Cerebellar cortex (tissue), 1 donor: ENCODE results near the gene NPC1L1.
"Not testable (repeated sequence)": the region's sequence is repeated elsewhere in the genome, so short reads cannot be mapped to it uniquely, and the experiment has no call there.

Source experiments
- DNase-seq: peaks from one replicate; pipeline ENCODE4 v3.0.0-alpha.2; 2015; ENCODE audit warnings: low spot score

The NPC1L1 gene

DNA sequence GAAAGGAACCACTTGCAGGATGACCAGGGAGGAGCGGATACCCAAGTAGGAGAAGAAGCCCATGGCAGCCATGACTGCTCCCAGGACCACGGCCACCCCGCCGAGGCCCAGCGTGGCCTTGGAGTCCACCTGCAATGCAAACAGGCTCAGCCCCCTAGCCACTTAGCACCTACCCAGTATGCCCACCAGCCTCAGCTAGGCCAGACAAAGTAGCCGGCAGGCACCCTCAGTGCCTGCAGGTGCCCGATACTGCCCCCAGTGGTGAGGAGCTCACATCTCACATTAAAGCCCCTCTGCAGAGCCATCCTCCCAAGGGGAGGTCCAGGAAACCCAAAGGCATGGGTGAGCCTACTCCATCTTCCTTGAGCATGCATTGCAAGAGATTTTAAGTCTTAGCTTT, 6.6 kb downstream of the NPC1L1 start:
- DNase-seq: peak; percentile 29

DNA sequence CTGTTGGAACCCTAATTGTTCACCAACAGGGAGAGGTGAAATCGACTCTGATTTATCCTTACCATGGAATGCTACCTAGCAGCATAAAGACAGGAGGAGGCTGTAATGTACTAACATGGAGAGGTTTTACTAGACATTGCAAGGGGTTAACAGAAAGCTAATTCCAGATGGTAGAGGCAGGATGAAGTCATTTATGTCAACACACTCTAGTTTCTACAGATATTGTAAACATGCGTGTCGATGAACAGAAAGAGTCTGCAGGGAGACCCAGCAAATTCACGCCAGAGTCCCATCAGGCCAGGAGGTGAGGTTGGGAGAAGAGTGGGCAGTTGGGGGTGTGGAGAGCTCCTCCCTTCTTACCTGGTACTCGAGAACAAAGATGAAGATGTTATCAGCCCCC, 7.0 kb downstream of the NPC1L1 start:
- no peak for DNase-seq

DNA sequence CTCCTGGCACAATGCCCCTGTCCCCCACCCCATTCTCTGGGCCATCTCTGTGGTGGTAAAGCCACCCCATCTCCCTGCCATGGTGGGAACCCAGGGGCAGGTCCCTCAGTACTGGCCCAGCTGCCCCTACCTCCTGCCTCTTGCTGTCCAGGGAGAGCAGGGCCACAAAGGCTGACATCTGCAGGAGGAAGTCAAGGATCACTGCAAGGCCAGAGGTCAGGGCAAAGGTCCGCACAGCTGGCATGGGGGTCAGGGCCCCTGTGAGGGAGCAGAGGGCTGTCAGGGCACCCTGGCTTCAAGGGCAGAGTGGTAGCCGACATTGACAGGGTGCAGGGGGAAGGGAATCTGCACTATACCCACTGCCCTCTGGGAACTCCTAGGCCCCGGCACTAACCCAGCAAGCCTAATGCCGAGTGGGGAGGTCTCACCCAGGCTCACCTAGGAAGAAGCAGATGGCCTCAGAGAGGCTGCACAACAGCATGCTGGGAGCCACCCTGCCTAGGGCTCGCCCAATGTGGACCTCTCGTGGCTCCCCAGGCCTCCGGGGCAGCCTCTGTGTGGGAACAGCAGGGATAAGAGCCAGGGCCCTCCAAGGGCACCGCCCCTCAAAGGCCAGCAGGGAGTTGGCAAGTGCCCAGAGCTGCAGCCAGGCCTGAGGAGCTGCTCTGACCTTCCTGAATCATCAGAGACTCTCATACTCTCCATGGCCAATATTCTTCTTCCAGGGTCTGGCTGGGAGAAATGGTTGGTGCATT, 7.7 kb downstream of the NPC1L1 start:
- DNase-seq: no peak

DNA sequence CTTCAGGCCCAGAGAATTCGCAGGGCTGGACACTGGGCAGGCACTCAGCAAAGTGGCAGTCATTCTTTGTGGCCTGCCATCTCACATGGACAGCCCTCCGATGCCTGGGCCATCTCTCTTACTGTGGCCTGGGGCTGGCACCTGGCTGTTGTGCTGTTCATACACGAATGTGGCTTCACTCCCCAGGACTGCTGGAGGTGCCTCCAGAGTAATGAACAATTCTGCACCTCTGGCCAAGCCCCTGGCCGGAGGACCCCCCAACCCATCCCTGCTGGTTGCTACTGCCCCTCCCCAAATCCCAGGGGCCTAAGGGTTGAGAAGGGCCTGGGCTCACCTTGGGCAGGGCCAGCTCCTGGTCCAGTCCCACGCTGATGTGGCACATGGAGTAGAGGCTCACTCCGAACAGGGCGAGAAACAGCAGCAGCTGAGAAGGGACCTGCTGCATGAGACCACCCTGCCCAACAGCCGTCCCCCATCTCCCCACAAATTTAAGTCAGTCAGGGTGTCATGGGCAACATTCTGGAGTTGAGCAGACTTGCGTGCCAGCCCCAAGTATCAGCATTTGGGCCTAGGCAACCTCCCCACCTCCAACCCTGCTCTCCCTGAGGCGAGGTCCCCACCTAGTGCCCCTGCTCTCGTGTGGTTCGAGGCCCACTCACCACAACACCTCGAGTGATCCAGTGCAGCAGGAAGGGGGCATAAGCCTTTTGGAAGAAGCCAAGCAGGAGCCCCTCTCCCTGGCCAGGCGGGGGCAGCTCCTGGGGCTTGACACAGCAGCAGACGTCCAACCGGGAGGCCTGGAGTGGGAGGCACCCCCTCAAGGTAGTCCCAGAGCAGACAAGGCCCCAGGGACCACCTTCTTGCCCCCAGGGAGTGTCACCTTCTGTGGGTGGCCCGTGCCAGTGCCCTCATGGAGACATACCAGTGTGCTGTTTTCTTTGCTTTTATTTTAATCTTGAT, 9.4 kb downstream of the NPC1L1 start:
- DNase-seq: no peak

DNA sequence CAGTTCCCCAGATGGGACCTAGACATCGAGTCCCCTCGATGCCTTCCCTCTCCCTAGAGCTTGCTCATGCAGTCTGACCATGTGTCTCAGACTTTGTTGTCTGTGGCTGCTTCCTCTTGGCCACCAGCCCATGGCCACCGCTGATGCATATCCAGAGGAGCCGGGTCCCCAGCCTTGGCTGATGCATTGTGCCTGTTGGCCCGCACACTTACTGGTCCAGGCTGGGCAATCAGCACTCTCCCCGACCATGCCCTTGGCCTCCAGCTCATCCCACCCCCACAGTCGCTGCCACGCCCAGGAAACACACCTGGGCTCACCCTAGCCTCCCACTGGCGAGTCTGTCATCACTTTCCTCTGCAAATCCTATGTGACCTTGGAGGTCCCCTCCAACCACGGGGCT, 10.1 kb downstream of the NPC1L1 start:
- no peak for DNase-seq

DNA sequence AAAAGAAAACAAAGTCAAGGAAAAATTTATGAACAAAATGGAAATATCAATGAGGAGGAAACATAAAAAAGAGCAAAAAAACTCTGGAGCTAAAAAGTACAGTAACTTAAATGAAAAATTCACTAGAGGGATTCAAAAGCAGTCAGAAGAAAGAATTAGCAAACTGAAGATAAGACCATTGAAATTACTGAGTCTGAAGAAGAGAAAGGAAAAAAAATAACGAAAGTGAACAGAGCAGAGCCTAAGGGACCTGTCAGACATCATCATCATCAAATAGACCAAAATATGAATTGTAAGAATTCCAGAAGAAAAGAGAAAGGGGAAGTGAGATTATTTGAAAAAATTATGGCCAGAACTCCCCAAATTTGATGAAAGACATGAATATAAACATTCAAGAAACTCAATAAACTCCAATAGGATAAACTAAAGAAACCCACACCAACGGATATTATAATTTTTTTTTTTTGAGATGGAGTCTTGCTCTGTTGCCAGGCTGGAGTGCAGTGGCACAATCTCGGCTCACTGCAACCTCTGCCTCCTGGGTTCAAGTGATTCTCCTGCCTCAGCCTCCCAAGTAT, 16.2 kb downstream of the NPC1L1 start:
- DNase-seq: no peak

DNA sequence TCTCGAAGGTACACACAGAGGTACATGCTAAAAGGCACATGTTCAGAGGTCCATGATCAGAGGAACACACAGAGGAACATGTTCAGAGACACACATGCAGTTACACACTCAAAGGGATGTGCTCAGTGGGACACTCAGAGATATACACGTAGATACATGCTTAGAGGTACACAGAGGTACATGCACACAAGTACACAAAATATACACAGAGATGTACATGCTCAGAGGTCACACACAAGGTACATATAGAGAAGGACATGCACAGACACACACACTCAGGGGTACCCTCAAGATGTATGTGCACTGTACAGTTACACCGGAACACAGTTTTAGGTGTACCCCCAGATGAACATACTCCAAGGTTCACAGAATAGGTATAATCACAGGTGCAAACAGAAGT, 18.8 kb downstream of the NPC1L1 start:
- DNase-seq: no peak

DNA sequence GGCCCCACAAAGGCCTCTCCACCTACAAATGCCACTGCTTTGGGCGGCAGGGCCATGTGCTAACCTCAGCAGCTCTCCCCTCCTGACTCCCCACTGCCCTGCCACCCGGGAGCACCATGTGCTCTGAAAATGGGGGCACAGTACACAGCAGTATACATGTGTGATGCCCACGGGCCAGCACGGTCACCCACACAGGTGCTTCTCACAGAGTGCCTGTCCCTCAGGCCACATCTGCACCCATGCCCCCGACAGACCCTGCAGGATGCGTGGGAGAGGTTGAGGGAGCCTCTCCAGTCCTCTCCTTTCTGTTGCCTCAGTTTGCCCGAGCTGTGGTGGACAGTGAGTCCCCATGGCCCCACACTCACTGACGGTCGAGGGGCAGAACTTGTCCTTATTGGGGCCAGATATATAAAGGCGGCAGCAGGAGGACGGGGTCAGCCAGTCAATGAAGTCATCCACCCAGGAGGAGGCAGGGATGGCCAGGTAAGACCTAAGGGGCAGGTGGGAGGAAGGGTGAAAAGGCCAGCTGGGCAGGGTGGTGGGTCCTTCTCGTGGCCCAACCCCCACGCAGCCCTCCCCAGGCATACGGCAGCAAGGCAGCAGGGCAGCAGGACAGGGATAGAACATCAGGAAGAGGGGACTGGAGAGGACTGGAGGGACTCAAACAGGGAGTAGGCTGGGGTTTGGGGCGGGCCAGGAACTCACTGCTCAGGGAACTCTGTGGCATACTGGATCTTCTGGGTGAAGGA, 19.6 kb downstream of the NPC1L1 start:
- no peak for DNase-seq

DNA sequence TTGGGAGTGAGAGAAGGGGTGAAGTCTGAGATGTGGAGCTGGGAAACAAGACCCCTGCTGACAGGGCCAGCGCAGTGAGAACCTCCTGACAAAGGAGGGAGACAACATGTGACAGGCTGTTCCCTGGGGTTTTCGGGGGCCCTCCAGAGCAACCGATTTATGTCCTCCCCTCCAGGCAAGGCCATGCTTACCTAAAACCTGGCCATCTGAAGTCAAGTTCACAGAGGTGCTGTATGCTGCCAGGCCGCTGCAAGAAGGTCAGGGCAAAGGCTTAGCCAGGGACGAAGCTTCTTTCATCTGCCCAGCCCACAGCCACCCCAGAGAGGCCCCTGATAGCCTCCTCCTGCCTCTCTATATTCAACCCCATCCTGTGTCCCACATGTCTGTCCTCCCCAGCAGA, 20.6 kb downstream of the NPC1L1 start:
- no peak for DNase-seq

DNA sequence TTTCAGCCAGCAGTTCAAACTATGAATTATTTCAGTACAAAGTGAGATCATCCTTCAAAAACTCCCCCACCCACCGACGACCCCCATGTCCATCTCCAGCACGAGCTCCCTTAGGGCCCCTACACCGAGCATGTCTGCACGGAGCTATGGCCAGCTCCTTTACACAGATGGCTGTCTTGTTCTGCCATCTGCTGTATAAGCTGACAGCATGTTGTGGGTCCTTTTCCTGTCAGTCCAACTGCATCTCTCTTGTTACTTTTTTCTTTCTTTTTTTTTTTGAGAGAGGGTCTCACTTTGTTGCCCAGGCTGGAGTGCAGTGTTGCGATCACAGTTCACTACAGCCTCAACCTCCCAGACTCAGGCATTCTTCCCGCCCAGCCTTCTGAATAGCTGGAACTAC, 21.6 kb downstream of the NPC1L1 start:
- no peak for DNase-seq

DNA sequence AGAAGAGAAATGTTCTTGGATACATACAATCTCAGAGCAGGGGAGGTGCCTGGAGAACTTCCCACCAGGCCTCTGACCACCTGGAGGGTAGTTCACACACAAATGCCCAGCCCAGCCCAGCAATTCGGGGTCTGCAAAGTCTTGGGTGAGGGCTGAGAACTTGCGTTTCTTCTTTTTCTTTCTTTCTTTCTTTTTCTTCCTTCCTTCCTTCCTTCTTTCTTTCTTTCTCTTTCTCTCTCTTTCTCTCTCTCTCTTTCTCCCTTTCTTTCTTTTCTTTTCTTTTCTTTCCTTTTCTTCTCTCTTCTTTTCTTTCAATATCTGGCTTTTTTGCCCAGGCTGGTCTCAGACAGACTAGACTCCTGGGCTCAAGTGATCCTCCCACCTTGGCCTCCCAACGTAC, 22.4 kb downstream of the NPC1L1 start:
- no peak for DNase-seq

DNA sequence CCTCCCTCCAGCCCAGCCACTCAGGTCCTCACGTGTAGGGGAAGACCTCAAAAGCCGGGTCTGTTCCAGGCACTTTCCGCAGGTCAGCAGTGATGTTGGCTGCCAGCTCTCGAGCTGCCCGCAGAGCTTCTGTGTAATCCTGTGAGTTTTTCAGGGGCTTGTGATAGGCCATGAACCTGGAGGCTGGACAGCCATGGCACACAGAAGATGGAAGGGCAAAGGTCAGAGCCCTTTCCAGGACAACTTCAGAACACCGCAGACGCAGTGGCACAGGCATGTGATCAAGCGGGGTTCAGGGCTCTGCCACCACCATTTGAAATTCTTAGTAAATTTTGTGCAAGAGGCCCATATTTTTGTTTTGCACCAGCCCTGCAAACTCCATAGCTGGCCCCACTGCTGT, 24.0 kb downstream of the NPC1L1 start:
- DNase-seq: no peak

DNA sequence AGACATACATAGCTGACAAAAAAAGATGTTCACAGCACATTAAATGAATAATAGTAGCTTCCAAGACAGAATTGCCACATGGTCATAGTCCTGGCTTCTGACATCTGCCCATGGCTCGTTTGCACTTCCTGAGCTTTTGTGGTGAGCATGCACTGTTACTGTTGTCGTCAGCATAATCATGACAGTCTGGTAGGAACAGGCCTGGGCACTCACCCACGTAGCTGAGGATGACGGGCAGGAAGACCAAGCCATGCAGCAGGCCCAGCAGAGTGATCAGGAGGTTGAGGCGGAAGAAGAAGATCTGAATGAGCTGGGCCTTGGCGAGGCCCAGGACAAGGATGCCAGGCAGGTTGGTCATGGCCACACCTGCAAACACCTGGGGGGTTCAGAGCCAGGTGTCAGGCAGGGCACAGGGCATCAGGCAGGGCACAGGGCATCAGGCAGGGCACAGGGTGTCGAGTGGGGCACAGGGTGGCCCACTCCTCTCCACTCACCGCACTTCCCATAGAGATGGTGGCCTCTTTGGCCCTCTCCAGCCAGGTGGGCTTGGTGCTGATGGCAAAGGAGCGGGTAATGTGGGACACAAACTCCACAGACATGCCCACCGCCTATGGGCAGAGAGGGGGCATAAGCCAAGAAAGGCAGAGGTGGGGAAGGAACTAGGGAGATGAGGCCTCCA, 25.4 kb downstream of the NPC1L1 start:
- no peak for DNase-seq

DNA sequence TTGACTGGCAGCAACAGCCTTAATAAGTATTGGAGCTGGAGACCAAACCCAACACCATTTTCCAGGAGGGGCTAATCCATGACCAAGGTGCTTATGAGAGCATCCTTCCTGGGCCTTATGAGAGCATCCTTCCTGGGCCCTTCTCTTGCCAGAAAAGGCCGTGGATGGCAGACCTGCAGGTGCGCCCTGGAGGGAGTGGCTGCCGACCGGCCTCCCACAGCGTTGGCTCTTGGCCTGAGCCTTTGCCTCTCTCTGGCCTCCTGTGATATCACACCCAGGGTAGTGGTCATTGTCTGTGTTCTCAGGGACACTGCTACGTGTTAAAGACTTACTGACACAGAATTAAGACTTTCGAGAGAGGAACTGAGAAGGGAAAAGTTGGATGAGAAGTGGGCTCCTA, 28.4 kb downstream of the NPC1L1 start:
- DNase-seq: no peak

DNA sequence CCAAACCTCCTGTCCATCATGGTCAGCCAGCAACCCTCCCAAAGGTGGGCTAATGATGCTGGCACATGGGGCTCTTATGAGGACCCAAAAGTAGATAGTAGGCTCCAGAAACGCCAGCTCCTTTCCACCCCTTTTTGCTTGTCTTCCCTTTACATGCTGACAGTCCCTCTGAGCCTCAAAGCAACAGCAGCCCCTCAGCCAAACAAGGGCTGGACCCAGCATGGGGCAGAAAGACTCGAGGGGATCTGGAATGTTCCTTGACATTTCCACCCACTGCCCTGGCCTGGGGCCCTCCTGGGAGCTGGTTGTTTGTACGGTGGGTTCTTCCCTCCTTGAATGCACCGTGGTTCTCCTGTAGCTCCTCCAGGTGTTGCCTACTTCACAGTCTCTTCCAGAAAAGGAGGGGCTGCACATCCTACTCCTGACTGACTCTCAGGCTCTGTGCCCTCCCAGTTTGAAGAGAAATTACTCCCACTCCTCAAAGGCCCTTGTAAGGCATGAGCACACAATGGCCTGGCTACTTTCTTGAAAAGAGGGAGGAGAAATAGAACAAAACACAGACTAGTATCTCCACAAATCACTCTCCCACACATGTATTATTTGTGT, 29.2 kb downstream of the NPC1L1 start:
- DNase-seq: no peak

DNA sequence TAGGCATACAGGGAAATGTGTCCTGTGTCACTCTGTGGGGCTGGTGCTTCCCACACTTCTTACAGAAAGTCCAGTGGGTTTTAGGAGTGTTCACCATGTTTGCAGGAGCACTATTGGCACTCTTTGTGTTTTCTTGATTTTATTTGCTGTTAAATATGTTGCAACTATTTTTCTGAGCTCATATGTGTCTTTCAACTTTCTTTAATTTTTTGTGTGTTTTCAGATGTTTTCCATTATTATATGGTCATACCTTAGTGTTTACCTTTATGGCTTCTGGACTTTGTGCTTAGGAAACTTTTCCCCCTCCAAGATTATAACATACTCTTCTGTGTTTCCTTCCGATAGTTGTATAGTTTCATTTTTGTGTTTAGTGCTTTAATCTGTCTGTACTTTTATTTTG, 29.9 kb downstream of the NPC1L1 start:
- no peak for DNase-seq

DNA sequence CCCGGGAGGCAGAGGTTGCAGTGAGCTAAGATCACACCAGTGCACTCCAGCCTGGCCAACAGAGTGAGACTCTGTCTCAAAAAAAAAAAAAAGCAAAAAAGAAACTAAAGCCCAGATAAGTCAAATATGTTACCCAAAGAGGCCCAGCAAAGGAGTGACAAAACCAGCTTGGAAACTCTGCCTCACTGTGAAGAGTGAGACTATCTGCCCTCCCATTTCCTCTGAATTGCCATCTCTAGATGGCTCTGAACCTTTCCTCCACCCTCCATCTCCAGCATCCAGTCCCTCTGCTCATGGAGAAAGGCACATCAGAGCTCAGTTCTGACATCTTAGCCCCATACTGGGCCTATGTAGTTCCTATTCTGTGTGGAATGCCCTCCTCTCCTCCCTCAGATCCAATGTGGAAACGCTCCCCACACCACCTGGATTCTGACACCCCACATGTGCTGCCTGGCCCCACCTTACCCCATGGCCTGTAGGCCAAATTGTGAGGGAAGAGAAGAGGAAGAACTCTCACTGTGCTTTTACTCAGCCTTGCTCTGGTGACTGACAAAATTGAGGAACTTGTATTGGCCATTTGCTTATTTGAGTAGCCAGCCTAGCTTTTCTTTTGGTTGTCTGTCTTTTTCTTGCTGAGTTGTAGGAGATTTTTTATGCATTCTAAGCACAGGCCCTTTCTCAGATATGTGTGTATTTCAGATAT, 32.7 kb downstream of the NPC1L1 start:
- no peak for DNase-seq

DNA sequence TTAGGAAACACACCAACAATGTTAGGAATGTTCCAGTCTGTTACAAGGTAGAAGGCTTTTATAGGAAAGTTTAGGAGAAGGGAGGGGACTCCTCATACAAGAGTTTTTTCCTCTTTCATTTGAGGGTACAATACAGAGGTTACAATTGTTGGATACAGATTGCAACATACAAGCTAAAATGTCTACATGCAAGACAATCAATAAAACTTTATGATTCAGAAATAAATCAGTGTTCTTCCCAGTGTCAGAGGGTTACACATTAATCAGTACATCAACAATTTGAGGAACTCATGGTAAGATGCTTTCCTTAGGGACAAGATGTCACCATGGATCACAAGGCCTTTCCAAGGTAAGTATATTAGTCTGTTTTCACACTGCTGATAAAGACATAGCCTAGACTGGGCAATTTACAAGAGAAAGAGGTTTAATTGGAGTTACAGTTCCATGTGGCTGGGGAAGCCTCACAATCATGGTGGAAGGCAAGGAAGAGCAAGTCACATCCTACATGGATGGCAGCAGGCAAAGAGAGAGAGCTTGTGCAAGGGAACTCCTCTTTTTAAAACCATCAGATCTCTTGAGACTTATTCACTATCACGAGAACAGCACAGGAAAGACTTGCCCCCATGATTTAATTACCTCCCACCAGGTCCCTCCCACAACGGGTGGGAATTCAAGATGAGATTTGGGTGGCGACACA, 34.4 kb downstream of the NPC1L1 start:
- DNase-seq: not testable (repeated sequence)

DNA sequence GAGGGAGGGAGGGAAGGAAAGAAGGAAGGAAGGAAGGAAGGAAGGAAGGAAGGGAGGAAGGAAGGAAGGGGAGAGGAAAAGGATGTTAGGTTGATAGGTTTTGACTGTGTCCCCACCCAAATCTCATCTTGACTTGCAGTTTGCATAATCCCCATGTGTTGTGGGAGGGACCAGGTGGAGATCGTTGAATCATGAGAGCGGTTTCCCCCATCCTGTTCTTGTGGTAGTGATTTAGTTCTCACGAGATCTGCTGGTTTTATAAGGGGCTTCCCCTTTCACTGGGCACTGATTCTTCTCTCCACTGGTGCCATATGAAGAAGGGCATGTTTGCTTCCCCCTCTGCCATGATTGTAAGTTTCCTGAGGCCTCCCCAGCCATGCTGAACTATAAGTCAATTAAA, 35.5 kb downstream of the NPC1L1 start:
- no peak for DNase-seq
